Measurements from ENCODE around the gene AGPAT4. TPM values are rescaled to one million over a fixed set of nuclear protein-coding genes. Genes with fewer than 3 reads are reported as not detected.

AGPAT4 gene
- total and polyA plus RNA-seq, 8 donors, result 12.4 to 19.4 (median 15.7) TPM

DNA sequence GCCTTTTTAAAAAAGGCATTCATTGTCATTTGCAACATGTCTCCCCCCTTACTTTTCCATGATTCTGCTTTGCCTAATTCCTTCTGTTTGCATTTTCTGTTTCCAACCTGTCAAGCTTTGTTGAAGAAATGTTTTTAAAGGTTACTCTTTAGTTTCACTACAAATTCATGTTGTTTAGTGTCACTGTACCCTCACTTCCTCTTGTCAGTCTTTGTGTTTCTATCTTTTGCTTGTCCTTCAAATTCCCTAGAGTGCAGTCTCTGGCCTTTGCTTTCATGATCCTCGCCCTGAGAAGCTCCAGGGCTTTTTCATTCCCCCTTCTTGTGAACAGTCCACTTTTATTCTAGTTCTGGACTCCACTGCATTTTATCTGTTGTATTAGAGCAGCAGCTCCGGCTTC is 191.6 kb downstream of the AGPAT4 start:
- Histone ChIP-seq H3K4me3 (no peak overlapping the region), H3K27ac (no peak overlapping the region), H3K9me3 (no peaks in the 10 kb centered on the region), H3K27me3 (no peaks in the 10 kb centered on the region), H3K4me1 (no peaks in the 10 kb centered on the region), H3K36me3 (peaks cover 0 to 92% of the 10 kb centered on the region in 2 donors)
- DNase-seq (no peak), ATAC-seq (no peak)
- intact Hi-C loops (cut with DNase I), result no loop called here
- TF ChIP-seq, protein P1, sequence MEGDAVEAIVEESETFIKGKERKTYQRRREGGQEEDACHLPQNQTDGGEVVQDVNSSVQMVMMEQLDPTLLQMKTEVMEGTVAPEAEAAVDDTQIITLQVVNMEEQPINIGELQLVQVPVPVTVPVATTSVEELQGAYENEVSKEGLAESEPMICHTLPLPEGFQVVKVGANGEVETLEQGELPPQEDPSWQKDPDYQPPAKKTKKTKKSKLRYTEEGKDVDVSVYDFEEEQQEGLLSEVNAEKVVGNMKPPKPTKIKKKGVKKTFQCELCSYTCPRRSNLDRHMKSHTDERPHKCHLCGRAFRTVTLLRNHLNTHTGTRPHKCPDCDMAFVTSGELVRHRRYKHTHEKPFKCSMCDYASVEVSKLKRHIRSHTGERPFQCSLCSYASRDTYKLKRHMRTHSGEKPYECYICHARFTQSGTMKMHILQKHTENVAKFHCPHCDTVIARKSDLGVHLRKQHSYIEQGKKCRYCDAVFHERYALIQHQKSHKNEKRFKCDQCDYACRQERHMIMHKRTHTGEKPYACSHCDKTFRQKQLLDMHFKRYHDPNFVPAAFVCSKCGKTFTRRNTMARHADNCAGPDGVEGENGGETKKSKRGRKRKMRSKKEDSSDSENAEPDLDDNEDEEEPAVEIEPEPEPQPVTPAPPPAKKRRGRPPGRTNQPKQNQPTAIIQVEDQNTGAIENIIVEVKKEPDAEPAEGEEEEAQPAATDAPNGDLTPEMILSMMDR (IDR thresholded peaks at IDR 0.05), result no peak

DNA sequence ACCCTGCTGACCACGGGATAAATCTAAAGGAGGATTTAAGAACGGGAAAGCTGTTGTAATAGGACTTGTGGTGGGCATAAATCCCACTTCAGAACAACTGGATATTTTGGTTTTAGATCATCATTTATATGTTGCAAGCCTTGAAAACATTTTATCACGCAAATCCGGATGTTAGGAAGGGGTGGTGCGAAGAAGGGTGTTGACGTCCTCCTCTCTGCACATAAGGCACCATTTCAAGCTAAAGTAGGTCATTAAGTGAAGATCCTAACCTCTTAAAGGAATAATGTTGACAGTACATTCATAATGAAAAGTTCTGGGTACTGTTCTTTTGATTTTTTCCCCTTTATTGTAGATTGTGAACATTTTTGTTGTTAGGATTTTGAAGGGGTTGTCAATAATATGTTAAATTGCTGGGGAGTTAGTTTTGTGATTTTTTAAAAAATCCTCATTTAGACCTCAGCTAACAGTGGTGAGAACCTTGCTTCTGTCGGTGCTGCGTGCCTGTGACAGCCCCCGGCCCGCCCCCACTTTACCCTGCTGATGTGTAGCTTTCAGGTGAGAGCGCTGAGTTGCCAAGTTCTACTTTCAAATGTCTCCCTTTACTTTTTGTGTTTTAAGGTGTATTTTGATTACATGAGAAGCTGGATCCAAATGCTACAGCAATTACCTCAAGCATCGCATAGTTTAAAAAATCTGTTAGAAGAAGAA is 193.4 kb downstream of the AGPAT4 start:
- ATAC-seq (no peak), DNase-seq (no peak)
- Histone ChIP-seq H3K27ac (no peak overlapping the region), H3K27me3 (no peaks in the 10 kb centered on the region), H3K9me3 (no peaks in the 10 kb centered on the region), H3K4me3 (no peak overlapping the region), H3K36me3 (peaks cover 0 to 86% of the 10 kb centered on the region in 2 donors), H3K4me1 (no peaks in the 10 kb centered on the region)
- intact Hi-C loops (cut with DNase I), result no loop called here
- TF ChIP-seq, protein P1 (IDR thresholded peaks at IDR 0.05), result no peak

All from left lung (tissue), 10 donors.